GM19240 (cell line): ENCODE results near the gene OXTR.
"Not testable (repeated sequence)": the region's sequence is repeated elsewhere in the genome, so short reads cannot be mapped to it uniquely, and the experiment has no call there.

Source experiments
- DNase-seq: peaks from one replicate; pipeline ENCODE4 v3.0.0; 2011; ENCODE audit warnings: low spot score; ENCODE audit not compliant: insufficient read length

The OXTR gene

DNA sequence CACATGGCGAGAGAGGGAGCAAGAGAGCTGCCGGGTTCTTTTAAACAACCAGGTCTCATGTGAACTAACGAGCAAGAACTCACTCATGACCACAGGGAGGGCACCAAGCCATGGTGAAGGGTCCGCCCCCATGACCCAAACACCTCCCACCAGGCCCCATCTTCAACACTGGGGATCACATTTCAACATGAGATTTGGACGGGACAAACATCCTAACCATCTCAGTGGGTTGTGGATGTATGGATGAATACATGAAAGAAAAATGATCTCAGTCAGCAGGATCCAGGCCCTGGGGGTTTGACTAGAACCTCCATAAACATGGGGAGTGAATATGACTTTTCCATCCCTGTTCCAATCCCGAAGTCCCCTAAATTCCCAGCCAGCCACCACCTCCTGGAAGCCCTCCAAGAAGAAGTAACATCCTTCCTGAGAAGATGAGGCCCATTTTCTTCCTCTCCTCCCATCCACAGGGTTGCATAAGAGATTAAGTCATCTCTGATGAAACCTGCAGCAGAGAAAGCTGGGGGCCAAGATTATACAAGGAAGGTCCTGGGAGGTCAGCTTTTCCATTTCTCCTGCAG lies 26.3 kb downstream of the OXTR start:
- no peak for DNase-seq

DNA sequence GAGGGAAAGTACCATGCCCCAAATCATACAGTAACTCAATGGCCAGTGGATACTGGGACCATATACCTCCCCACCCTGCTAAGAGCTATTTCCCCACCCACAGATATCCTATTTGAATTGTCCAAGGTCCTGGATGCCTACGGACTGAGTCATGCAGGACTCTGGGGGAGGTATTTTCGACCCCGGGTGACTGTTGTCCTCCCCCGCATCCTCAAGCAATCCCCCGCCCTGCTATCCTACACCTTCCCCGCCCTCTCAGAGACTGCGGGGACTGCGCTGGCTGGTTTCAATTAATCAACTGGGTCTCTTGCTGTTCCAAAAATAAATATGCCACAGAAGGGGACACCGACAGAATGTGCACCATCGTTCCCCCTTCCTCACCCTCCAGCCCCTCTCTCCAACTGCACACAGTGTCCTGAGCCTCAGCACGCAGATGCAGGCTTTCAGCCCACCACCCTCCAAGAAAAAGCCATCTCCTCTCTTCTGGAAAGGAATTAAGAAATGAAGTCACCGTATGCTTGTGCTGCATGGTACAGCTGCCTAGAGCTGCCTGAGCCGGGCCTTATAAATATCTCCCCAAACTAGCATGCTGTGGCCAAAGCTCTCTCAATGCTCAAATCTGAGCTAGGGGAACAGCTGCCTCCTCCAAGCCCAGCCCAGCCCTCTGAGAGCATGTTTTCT lies 27.7 kb downstream of the OXTR start:
- DNase-seq, result no peak

DNA sequence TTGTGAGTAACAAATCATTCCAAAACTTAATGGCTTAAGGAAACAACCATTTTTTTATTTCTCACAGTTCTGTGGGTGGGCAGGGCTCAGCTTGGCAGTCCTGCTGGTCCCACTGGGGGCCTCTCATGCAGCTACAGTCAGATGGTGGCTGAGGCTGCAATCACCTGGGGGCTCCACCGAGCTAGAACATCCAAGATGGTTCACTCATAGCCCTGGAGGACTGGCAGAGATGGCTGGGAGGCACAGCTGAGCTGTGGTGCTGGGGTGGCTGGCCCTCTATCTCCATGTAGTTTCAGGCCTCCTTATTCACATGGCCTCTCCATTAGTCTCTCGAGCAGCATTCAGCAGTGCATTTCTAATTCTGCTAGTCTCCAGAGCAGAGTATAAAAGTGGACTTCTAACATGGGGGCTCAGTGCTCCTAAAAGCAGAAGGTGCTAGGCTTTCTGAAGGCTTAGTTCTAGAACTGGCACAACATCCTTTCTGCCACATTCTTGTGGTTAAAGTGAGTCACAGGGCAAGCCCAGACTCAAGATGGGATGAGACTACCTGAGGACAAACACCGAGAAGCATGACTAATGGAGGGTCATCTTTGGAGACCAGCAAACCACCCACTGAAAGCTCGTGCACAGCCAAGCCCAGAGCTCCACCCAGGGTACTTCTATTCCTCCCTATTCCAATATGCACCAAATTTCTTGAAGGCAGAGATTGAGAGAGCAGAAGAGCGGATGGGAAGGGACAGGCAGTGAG lies 29.5 kb downstream of the OXTR start:
- DNase-seq, result no peak

DNA sequence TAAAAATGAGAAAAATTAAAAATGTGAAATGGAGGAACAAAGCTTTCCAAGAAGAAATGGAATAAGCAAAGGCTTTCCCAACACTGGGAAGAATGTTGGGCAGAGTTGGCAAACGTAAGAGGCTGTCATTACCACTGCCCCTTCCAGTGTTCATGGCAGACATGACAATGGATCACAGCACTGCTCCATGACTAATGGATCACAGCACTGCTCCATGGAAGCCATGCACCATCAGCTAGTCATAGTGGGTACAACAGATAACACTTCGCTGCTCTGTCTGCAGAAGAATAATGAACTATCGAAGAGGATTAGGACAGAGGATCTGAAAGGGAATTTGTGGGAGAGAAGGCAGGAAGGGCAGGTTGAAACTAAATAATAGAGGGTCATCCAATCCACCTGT lies 30.8 kb downstream of the OXTR start:
- no peak for DNase-seq

DNA sequence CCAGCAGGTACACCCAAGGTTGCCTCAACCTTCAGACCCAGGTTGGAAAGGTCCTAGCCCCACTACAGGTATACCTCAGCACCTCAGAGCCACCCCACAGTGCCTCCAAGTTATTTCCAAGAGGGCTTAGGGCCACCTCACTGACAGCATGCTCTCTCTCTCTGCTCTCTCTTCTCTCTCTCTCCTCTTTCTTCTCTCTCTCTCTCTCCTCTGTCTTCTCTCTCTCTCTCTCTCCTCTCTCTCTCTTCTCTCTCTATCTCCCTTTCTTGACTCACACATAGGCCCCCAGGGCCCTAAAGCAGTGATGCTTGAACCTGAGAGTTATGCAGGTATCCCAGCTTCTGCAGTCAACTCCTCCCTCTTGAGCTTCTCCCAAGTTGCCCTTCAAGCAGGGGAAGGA lies 31.6 kb downstream of the OXTR start:
- no peak for DNase-seq

DNA sequence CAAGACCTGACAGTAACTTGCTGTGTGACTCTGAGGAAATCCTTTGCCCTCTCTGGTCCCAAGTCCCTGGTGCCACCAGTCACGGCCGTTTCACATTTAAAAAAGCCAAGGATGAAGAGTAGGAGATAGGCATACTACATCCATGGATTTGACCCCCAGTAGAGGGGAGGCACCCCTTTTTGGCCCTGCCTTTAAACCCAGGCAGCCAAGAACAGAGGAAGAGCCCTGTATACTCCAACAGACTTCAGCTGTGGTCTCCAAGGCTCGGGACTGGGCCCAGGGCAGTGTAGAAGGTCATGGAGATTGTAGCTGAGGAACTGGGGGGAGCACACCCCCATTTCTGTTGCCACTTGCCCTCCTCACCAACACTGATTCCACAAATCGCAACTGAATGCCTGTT lies 32.1 kb downstream of the OXTR start:
- no peak for DNase-seq

DNA sequence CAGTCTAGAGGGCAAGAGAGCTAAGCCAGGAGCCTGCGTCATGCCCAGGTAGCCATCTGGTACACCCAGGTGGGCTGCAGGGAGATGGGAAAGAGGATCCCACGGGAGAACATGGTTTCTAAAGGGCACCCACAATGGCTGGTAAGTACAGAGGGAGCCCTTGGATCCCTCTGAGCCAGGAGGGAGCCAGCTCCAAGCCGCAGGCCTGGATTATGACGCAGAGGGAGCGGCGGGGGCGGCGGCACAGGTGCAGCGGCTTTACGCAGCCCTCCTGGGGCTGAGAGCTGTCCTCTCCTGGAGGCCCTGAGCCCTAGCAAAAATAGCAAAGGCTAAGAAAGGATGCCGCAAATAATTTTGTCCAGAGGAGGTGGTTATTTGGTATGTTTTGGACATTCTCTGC lies 33.0 kb downstream of the OXTR start:
- DNase-seq, result no peak

DNA sequence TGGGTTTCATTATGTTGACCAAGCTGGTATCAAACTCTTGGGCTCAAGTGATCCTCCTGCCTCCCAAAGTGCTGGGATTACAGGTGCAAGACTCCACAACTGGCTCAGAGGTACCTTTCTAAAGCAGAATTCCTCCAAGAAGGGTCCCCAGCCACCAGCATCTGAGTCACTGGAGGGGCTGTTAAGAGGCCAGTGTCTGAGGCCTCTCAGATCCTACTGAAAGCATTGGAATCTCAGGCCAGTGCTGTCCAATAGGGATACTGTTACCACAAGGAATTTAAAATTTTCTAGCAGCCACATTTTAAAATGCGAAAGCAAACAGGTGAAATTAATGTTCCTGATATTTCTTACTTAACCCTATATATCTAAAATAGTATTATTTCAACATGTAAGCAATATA lies 34.5 kb downstream of the OXTR start:
- no peak for DNase-seq

DNA sequence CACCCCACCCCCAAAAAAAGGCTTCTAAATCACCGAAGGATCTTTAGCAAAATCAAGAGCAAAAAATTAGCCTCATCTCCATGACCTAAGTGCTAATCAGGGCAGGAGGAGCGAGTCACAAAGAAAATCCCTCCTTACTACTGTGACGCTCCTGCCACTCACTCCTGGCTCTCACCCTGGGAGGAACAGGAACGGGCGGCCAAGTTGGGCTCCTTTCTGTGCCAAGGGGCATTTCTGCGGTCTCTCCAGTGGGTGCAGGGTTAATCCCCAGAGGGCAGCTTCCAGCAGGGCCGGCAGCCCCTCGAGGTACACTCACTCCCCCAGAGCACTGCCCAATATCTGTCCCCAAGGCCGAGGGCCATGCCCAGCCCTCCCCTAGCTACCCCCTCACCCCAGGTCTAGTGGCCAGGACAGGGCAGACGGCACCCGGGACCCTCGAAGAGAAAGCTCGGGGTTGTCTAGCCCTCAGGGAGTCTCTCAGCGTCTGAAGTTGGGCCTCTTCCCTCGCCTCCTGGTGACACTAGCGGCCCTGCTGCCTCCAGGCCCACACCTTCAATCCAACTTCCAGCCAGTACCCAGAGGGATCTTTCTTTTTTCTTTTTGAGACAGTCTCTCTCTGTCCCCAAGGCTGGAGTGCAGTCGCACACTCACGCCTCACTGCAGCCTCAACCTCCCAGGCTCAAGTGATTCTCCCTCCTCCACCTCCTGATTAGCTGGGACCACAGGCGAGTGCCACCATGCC lies 35.1 kb downstream of the OXTR start:
- DNase-seq, result no peak

DNA sequence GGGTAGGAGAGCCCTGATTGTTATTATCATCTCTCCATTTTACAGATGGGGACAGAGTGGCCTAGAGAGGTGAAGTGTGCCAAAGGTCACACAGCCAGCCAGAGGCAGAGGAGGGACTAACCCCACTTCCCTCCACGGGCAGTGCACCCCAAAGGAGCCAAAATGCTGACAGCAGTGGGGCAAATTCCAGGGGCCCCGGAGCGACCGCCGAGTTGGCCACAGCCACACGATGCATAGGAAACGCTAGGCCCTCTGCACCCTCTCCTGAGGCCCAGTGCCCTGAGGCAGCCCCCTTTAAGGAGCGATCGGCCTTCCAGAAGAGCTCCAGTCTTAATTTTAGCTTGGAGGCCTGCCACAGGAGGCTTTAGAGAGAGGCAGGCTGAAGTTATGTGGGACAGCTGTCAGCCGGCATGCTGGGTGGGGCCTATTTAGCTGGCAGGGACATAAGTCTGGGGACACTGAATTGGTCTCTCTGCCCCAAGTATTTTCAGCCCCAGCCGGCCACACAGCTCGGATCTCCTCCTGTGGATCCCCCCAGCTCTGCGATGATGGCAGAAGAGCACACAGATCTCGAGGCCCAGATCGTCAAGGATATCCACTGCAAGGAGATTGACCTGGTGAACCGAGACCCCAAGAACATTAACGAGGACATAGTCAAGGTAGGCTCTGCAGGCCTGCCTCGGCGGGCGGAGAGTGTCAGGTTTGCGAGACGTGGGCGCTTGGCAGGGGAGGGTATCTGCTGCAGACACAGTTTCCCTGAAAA lies 35.9 kb downstream of the OXTR start, which contains the start of gene CAV3:
Gene CAV3 (plus strand): TSS at position 471 of the 763 bp plus-strand sequence. CDS start 75 bp downstream, at position 546.
- DNase-seq, result no peak

DNA sequence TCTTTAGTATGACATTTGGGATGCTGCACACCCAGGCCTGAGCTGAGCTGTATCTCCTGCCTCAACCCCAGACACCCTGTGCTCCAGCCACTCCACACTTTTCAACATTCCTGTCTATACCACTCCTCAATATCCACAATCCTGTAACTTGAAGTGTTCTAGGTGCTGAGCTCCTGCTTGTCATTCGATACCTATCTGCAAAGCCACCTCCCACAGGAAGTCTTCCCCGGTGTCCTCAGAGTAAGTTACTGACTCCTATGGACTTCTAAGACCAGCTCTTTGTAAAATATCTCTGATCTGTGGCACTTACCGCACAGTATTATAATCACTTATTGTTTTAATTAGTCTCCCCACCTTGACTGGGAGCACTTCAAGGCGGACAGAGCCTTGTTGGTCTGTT lies 37.0 kb downstream of the OXTR start:
- DNase-seq, result no peak

DNA sequence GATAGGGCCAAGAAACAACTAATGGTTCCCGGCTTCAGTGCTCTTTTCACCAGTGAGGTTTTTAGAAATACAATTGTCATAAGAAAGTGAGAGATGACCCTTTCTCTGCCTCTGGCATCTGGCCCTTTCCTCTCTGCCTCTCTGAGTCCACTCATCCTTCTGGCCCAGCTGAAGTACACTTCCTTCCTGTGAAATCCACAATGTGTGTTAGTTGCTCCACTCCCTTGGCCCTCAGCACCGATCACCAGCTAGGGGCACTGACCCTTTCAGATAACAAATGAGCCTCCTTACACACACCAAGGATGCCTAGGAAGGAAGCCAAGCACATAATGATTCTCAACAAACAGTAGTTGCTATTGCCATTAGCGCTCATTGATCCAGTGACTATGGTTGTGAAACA lies 38.8 kb downstream of the OXTR start:
- no peak for DNase-seq

DNA sequence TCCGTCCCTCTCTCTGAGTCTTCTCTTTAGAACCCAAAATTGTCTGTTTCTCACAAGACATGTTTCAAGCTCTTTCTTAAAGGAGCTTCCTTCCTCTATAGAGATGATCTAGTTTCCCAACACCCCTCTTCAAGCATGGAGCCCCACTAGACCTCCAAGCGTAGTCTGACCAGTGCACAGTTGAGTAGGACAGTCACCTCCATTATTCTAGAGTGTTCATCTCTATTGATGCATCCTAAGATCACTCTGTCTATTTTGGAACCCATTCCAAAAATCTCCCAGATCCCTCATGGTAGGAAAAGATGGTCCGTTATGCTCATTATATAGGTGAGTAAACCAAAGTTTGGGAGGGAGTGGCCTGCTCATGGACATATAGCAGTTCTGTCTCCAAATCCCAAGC lies 39.9 kb downstream of the OXTR start:
- DNase-seq, result no peak

DNA sequence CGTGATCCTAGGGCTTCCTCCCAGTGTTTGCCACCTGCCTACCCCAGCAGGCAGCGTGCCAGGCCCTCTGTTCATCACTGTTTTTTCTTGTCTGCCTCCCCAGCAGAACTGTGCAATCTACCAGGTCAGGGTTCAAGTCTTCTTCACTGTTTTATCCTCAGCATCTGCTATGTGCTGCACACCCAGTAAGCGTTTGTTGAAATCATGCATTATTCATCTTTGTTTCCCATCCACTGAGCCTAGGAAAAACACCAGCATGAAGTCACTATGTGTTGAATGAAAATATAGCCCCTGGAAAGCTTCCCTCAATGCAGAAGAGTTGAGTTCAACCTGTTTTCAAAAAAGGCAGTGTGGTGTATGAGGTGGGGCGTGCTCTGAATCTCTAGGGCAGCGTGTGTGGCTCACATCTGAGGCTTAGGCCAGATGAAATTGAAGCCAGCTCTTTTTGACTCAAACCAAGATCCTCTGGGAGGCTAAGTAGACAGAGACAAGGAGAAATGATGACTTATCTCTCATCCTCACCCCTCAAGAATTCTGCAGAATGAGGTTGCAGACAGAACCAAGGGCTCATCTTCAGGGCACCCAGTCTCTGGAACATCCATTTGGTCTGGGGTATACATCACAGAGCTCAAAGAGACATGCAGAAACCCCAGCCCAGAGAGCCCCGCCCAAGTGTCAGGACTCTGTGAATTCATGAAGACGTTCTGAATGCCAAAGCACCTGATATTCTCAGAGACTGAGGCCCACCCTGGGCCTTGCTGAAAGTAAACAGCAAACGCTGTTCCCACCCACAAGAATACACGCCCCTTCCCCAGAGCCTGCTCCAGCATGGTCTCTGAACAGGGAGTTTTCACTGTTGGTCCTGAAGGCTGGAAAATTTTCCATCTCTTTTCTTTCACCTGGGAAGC lies 41.6 kb downstream of the OXTR start:
- no peak for DNase-seq

DNA sequence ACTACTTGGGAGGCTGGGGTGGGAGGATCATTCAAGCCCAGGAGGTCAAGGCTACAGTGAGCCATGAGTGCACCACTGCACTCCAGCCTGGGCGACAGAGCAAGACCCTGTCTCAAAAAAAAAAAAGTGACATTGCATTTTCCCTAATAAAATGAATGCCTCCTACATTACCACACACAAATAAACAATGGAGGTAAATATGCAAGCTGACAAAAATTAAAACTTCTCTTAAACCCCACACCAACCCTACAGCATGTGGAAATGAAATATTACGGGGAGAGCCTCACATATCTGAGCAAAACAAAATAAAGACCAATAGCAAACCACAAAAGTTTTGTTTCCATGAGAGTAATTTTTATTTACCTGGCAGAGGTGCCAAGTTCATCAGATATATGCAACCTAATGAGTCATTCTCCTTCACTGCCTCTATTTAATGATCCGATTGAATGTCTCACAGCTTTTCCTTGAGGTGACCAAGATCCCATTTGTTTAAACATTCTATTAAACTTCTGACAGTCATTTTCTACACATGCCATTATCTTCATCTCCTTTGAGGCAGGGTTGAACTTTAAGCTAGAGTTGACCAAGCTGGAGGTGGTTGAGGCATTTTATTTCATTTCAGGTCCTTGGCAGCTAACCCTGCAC lies 45.2 kb downstream of the OXTR start:
- no peak for DNase-seq

DNA sequence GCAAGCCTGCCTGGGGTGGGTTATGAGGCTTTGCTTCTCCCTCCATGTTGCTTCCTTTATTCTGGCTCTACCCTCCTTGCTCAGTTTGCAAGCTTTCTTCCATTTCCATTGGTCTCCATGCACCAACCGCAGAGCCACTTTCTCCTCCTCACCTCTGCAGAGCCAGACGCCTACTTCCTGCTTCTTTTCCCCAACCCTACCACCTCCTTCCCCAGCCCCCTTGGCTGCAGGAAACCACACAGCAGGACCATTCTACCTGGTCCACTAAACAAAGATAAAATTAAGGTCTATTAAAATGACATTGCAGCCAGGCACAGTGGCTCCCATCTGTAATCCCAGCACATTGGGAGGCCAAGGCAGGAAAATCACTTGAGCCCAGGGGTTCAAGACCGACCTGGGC lies 45.8 kb downstream of the OXTR start:
- DNase-seq, result no peak

DNA sequence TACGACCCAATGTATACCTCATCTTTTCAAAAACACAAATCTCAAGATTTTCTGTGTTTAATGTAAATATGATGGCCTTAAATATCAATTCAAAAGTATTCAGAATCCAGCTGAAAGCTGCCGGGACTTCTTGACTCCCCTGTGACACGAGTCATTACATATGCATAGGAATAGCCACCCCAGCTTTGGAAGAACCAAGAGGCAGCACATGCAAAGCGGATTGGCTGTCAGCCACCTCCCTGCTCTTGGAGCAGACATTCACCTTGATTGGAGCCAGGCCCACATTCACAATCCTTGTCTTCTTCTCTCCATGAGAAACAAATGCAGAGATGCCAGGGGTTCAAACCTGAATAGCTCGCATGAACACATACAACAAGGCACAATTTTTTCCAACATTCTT lies 46.6 kb downstream of the OXTR start:
- DNase-seq, result no peak

DNA sequence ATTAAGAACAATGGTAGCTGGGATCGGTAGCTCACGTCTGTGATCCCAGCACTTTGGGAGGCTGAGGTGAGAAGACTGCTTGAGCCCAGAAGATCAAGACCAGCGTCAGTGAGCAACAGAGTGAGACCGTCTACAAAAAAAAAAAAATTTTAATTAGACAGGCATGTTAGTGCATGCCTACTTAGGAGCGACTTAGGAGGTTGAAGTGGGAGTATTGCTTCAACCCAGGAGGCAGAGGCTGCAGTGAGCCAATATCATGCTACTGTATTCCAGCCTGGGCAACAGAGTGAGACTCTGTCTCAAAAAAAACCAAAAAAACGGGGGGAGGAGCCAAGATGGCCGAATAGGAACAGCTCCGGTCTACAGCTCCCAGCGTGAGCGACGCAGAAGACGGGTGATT lies 53.7 kb downstream of the OXTR start:
- DNase-seq, result not testable (repeated sequence)

DNA sequence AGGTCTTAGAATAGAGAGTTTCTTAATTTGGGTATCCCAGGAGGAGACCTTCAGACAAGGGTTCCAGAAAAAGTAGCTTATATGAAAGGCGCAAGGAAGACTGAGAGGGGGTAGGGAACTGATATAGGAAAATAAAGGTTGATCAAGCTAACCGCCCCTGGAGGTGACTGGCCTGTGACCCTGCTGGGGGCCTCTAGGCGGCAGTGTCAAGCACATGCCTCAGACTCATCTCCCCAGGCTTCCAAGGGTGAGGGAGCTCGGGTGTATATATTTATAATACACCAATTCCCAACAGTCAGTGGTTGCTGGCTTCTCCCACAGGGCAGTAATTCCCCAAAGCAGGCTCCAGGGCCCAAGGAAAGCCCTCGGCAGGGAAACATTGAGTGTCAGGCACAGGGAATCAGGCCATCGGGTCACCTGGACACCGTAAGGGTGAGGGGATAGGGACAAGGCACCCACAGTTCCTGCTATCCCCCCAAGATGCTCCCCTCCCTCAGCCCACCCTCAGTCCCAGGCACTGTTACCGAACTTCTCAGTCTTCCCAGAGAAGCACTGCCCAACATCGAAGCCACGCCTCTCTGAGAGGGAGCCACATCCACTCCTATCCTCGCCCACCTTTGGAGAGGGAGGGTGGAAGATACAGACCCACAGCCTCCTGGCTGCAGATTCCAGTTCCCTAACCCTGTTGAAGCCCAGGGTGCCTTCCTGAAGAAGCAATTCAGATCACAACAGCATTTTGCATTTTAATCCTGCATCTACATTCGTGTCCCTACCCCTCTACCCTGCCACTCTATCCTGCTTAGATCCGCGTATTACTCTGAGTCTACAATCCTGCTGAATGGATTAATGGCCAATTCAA lies 55.3 kb downstream of the OXTR start:
- DNase-seq, result no peak
